ENCODE data around the gene RCOR1.

DNA sequence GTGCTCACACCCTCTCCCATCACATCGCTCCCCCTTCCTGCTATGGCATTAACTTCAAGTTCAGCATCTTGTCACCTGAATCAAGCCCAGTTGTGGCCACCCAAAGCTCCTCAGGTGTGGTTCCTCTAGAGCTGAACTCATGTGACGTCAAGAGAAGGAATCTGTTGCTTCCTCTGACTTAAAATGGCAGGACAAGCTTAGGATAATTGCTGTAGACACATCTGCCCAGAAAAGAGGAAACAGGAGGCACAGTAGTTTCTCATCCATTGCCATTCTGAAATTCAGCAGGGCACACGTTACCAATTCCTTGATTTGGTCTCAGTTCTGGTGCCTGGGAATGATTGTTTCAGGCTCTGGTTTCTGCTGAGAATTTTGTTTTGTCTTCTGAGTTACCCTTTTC, 52.1 kb downstream of the RCOR1 start:
- TF ChIP-seq, protein P1, sequence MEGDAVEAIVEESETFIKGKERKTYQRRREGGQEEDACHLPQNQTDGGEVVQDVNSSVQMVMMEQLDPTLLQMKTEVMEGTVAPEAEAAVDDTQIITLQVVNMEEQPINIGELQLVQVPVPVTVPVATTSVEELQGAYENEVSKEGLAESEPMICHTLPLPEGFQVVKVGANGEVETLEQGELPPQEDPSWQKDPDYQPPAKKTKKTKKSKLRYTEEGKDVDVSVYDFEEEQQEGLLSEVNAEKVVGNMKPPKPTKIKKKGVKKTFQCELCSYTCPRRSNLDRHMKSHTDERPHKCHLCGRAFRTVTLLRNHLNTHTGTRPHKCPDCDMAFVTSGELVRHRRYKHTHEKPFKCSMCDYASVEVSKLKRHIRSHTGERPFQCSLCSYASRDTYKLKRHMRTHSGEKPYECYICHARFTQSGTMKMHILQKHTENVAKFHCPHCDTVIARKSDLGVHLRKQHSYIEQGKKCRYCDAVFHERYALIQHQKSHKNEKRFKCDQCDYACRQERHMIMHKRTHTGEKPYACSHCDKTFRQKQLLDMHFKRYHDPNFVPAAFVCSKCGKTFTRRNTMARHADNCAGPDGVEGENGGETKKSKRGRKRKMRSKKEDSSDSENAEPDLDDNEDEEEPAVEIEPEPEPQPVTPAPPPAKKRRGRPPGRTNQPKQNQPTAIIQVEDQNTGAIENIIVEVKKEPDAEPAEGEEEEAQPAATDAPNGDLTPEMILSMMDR (IDR thresholded peaks at IDR 0.05 in 8 of 11, conservative IDR thresholded peaks at IDR 0.05 in 3 of 11): no peak
- TF ChIP-seq POLR2A (IDR thresholded peaks at IDR 0.05) (no peak), POLR2AphosphoS5 (IDR thresholded peaks at IDR 0.05) (no peak)
